NCI-H2107 (cell line): Measurements from ENCODE around the gene FAM168B.
"Not testable (repeated sequence)": the region's sequence is repeated elsewhere in the genome, so short reads cannot be mapped to it uniquely, and the experiment has no call there.

Experiments used
- DNase-seq: peaks from one replicate; lab custom pipeline; 2025; lab: John Stamatoyannopoulos, UW

Gene FAM168B

DNA sequence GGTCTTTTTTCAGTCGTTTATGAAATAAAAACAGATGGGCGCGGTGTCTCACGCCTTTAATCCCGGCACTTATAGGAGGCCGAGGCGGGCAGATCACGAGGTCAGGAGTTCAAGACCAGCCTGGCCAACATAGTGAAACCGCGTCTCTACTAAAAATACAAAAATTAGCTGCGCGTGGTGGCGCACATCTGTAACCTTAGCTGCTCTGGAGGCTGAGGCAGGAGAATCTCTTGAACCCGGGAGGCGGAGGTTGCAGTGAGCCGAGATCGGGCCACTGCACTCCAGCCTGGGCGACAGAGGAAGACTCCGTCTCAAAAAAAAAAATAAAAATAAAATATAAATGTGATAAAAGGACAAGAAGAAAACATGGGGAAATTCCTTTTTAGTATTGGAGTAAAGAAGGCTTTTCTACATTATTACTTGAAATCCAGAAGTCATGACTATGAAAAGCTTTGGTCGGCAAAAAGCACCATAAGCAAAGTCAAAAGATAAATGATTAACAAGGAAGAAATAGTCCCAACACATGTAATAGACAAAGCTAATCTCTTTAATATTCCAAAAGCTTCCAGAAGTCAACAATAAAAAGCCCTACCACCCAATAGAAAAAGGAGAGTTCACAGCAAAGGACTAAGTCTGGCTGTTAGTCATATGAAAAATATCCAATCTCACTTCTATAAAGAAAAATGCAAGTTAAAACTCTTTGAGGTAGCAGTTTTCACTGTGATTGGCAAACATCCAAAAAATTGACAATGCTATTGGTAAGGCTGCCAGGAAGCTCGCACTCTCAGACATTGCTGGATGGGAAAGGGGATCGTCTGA is 1.4 kb upstream of the FAM168B start:
- no peak for DNase-seq

DNA sequence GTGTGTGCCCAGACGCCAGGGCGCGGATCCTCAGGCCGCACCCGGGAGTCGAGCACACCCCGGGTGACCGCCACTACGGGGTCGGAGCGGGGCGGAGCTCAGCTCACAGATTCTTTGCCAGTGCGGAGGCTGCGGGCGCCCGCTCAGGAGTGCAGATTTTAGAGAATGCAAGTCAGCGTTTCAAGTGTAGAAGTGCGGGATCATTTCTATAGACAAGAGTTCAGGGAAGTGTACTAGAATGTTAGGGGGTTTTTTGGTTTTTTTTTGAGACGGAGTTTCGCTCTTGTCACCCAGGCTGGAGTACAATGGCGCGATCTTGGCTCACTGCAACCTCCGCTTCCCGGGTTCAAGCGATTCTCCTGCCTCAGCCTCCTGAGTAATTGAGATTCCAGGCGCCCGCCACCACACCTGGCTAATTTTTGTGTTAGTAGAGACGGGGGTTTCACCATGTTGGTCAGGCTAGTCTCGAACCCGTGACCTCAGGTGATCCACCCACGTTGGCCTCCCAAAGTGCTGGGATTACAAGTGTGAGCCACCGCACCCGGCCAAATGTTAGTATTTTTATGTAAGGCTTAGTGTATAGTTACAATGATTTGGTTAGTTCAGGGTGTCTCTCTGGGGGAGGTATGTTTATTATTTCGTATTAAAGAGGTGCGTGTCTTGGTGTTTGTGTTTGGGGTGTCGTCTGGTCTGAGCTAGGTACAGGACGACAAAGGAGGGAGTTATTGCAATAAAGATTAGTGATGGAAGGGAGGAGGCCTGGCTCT is 619 bp upstream of the FAM168B start:
- no peak for DNase-seq

DNA sequence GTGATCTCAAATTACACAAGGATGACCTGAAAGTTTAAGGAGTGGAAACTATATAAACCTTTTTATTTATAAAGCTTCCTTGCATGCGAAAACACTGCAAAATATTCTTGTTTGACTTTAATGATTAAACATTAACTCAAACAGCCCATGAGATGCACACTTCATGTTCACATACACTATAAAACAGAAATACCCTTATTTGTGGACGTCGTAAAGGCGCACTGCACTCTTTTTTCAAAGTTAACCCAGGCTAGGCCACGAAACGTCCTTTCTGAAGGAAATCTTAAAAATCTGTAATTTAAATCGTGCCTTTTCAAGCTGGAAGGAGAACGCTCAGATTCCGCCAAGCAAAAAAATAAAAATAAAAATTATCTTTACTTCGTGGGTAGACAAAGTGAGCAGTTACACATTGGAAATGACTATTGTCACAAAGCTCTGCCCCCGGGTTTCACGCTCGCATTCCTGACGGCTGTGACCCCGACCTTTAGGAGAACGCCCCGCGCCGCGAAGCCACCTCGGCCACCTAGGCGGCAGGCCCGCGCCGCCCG is 728 bp downstream of the FAM168B start:
- DNase-seq, result no peak

DNA sequence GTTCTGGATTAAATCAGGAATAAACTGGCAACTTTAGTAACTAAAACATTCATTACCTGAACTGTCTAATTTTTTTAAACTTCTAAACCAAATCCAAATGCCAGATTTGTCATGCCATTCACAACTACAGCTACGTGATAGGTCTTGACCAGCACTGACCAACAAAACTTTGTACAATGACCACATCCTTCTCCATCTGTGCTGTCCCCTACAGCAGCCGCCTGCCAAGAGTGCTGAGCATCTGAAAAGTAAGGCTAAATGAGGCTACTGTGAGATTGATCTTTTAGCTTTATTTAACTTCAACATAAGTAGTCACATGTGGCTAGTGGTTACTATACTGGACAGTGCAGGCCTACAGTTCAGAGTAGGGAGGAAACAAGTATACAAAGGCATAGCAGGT is 7.6 kb downstream of the FAM168B start:
- no peak for DNase-seq

DNA sequence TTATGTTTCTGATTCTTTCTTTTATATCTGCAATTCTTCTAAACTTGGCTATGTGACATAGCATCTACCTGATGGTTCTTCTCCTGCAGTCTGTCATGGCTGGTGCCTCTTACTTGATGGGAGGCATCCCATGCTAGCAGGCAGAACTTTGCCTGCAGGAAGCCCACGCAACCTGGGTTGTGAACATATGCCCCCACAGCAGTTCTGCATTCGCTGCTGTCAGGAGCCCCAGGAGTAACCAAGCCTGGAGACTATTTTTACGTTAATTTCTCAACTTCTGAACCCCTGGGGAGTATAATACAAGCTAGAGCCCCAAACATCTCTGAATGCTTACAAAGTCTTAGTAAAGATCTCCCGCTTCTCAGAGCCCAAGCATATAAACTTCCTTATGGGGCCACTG is 12.1 kb downstream of the FAM168B start:
- DNase-seq, result no peak

DNA sequence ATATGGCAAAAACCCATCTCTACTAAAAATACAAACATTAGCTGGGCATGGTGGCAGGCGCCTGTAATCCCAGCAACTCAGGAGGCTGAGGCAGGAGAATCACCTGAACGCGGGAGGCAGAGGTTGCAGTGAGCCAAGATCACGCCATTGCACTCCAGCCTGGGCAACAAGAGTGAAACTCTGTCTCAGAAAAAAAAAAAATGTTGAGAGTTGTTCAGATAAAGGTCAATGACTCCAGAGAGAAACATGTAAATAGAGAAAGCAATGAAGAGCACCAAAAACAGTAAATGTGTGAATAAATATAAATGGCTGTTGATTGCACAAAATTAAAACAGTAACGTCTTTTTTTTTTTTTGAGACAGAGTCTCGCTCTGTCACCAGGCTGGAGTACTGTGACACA is 13.3 kb downstream of the FAM168B start:
- not testable (repeated sequence) for DNase-seq

DNA sequence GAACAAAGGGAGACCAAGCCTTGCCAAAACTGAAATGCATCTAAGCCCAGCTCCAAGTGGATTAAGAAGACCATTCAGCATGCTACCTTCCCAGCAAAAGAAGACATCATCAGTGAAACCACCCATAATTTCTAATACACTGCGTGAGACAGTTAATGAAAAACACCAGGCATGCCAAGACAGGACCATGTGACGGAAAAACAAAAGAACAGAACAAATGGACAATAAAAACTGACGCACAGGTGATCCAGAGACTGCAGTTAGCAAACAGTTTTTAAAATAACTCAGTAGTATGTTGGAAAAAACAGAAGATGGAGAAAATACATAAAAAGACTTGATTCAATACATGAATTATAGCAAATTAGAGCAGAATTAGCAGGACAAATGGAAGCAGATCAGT is 15.3 kb downstream of the FAM168B start:
- no peak for DNase-seq

DNA sequence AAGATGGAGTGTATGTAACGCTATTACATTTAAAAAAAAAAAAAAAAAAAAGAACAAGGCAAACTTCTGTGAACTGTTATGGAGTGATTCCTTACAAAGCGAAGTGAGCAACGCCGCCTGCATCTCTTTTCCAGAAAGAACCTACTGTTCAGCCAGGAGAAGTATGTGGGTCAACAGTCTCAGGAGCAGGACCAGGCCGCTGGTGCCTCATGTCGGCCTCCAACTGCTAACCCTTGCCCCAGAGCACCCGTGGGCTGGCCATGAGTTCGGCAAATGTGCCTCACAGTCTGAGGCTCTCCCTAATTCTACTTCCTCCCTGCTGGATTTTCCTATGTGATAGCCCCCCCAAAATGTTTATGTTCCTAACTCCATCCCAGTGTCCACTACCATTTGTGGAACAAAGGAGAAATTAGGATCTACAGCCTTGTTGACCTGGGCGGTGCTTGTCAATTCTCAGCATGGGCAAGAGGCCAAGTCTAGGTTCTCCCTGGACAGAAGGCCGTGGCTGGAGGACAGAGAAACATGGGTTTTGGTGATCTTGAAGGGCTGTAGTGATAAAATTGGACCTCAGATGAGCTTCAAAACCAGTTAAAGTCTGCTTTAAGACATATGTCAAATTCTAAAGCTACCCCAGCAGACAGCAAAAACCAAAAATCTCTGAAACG is 15.9 kb downstream of the FAM168B start:
- DNase-seq, result no peak

GRCh38 chr2:131076707-131077106 is 16.6 kb downstream of the FAM168B start:
- DNase-seq, result no peak

DNA sequence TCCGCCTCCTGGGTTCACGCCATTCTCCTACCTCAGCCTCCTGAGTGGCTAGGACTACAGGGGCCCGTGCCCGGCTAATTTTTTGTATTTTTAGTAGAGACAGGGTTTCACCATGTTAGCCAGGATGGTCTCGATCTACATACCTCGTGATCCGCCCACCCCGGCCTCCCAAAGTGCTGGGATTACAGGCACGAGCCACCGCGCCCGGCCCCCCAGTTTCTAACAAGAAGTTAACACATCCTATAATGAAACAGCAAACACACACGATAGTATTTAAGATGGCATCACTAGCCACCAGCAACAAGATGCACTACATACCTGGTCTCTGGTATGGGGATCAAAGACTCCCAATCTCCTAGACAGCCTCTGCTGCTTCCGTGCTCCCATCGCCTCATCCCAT is 17.7 kb downstream of the FAM168B start:
- DNase-seq, result not testable (repeated sequence)

DNA sequence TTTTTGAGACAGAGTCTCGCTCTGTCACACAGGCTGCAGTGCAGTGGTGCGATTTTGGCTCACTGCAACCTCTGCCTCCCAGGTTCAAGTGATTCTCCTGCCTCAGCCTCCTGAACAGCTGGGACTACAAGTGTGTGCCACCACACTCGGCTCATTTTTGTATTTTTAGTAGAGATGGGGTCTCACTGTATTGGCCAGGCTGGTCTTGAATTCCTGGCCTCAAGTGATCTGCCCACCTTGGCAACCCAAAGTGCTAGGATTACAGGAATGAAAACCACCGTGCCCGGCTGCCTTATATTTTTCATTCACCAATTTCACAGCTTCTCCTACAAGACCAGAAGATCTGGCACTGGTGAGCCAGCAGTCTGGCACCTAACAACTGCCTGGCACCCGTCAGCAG is 25.1 kb downstream of the FAM168B start:
- DNase-seq, result not testable (repeated sequence)

DNA sequence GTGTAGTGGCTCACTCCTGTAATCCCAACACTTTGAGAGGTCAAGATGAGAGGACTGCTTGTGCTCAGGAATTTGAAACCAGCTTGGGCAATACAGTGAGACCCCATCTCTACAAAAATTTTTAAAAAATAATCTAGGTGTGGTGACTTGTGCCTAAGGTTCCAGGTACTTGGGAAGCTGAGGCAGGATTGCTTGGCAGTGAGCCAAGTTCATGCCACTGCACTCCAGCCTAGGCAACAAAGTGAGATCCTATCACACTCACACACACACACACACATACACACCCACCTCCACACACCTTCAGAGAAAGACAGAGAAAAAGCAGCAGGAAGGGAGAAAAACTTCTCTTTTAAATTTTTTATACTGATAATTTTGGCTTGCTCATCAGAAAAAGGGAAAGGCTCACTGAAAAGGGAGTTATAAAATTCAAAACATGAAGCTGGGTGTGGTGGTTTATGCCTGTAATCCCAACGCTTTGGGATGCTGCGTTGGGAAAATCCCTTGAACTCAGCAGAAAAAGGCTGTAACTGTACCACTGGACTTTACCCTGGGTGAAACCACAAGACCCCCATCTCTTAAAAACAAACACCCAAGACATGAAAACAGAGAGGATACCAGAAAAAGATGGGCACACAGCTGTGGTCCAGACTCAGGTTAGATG is 25.7 kb downstream of the FAM168B start:
- DNase-seq, result no peak

- no peak for DNase-seq
Measured at GRCh38 chr2:131064589-131065512, 28.4 kb downstream of the FAM168B start.

DNA sequence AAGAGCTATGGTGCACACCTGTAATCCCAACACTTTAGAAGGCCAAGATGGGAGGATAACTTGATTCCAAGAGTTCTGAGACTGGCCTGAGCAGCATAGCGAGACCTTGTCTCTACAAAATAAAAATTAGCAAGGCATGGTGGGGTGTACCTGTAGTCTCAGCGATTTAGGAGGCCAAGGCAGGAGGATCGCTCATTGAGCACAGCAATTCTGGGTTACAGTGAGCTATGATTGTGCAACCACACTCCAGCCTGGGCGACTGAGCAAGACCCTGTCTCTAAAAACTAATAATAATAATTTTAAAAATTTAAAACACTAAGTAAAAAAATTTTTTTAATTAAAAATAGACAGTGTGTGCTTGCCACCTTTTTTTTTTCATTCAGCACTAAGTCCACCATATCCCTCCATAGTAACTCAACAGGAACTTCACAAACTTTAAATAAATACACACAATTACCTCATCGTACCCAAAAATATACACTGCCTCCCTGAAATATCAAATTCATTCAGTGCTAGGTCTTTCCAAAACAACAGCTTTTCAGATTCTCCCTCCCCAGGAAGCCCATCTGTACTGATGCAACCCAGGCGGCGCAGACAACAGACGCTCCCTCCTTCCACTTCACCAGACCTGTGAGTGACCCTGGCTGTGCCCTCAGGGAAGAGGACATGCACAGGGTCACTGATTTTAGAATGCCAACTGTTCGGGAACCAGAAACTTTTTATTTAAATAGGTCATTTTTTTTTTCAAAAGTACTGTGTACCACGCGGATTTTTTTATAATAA is 29.6 kb downstream of the FAM168B start:
- DNase-seq, result no peak

DNA sequence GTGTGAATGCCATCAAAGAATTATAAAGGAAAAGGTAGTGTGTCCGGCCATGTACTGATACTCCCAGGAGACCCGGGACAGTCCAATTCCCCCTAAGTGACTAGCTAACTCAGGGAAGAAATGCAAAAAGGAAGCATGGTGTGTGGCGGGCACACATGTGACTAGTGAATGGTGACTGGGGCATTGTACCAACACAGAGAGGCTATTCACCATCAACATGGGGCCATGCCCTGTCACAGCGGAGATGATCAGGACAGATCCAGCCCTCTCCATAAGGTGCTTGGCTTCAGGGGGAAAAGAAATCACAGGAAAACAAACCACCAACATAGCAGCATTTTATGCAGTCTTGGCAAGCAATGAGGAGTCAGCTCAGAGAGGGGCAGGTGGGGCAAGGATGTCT is 34.3 kb downstream of the FAM168B start:
- DNase-seq, result no peak

GRCh38 chr2:131058214-131058843 is 34.9 kb downstream of the FAM168B start:
- no peak for DNase-seq

- no peak for DNase-seq
Measured at GRCh38 chr2:131056932-131057287, 36.4 kb downstream of the FAM168B start.

DNA sequence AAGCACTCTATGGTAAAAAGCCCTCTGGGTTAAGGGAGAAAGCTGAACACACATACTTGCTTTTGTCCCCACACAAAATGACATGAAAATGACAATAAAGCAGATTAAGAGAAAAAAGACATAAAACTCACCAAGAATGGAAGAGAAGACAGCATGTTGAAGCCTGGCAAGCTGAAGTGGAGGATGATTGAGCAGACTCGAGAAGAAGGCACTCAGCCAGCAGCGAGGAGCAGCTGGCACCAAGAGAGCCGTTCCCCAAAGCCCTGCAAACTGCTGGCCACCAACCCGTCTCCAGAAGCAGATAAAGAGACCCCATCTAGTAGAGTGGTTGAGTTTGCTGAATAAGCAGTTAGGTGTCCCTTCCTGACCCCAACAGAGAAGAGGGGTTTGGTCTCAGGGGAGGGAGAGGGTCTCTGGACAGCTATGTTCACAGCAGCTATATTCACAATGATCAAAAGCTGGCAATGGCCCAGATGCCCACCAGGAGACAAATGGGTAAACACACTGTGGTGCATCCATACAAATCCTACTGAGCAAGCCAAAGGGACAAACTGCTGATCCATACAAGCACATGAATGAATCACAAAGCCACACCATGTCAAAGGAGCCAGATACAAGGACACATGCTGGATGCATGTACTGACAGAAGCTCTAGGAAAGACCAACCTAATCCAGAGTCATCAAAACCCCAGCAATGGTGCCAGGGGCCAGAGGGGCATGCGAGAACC is 36.9 kb downstream of the FAM168B start:
- no peak for DNase-seq
